Astrocyte of the cerebellum (primary cell): Measurements from ENCODE around the gene ITPRIPL1.

Source experiments
- DNase-seq: peaks from one replicate; pipeline ENCODE4 v3.0.0-alpha.2; 2011; ENCODE audit warnings: low read depth
- H3K4me3 ChIP-seq: 2 replicates; pipeline ENCODE4 v1.5.1; 2011; ENCODE audit warnings: mild to moderate bottlenecking, low read depth, low read length, moderate library complexity
- CTCF ChIP-seq: IDR thresholded peaks from 2 replicates; pipeline ENCODE4 v1.5.1; 2012; ENCODE audit warnings: low read length, low read depth, moderate library complexity, mild to moderate bottlenecking; ENCODE audit errors: missing control alignments
- in situ Hi-C: cut with HindIII; loops from 2 replicates; pipeline ENCODE4 v1.10.0; 2017; ENCODE audit warnings: low sequenced_read_pairs

The ITPRIPL1 gene

GRCh38 chr2:96359866-96360265 is 34.7 kb downstream of the ITPRIPL1 start:
- no peak for TF ChIP-seq CTCF
- in situ Hi-C loops: no loop called here
- no peak overlapping the region for H3K4me3 ChIP-seq
- no peak for DNase-seq

DNA sequence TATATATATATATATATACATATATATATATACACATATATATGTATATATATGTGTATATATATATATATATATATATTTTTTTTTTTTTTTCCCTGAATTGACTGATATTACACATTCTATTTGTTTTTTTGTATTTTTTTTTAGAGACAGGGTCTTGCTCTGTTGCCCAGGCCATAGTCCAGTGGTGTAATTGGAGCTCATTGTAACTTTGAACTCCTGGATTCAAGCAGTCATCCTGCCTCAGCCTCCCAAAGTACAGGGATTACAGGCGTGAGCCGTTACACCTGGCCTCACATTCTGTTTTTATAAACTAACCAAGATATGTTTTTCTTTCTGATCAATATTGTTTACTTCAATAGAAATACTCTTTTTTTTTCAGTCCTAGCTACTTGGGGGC is 36.6 kb downstream of the ITPRIPL1 start:
- in situ Hi-C loops: no loop called here
- no peak overlapping the region for H3K4me3 ChIP-seq
- no peak for TF ChIP-seq CTCF
- no peak for DNase-seq

DNA sequence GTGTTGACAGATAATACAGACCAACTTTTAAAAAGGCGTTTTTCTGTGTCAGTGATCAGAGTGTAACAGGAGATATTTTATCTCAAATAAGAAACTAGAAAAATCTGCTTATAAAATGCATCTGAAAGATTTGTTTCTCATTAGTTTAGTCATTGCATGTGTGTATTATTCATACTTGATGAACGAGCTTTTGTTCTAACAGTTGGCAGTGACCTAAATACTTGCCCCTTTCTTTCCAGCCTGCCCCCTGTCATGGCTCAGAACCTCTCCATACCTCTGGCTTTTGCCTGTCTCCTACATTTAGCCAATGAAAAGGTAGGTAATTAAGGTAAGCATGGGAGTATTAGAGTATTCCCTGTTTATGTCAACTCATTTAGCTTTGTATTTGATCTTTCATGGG is 44.1 kb downstream of the ITPRIPL1 start:
- H3K4me3 ChIP-seq: no peak overlapping the region
- TF ChIP-seq CTCF: no peak
- in situ Hi-C loops: no loop called here
- no peak for DNase-seq

DNA sequence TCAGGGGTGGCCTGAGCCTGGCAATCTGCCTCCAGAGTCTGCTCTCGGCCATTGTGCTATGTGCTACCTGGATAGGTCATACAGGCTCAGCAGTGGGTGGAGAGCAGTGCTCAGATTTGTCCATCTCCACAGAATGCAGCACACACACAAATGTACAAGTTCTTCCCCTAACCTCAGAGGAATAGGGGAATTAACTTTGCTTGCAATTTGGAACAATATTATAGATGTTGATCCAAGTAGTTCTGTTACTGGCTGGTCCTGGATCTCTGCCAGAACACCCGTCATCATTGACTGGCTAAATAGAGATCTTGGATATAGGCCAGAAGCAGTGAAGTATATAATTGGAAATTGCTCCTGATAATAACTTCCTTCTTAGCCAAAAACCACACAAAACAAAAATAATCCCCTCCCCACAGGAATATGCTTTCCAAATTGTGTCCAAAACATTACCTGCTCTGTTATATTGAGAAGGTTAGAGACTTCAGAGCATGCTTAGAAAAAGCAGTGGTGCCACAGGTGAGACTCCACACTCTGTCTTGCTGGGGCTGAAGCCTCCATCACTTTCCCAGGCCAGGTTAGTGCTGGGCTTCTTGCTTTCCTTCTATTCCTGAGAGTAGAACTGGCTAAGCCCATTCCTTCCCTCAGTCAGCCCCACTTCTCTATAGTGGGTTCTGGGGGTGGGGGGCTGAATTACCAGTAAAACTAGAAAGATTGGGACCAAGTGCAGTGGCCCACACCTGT is 49.3 kb downstream of the ITPRIPL1 start:
- peak; percentile 46 for DNase-seq
- no peak for TF ChIP-seq CTCF
- no peak overlapping the region for H3K4me3 ChIP-seq
- in situ Hi-C loops: no loop called here
